ENCODE measurements around the gene LGALS3BP.
"Not testable (repeated sequence)": the region's sequence is repeated elsewhere in the genome, so short reads cannot be mapped to it uniquely, and the experiment has no call there.

LGALS3BP gene

GRCh38 chr17:78979780-78980623, at the start of gene LGALS3BP:
Gene LGALS3BP (minus strand): TSS chr17:78979923. CDS start chr17:78977191, 2,732 bp downstream.
- peak; percentile 11 to 53 (median 31) for DNase-seq

- DNase-seq: no peak
Measured at GRCh38 chr17:79028496-79029326, 49.0 kb upstream of the LGALS3BP start.

- no peak for DNase-seq
Measured at GRCh38 chr17:79027925-79028491, 48.3 kb upstream of the LGALS3BP start.

- DNase-seq: no peak
Measured at GRCh38 chr17:79027274-79027924, 47.7 kb upstream of the LGALS3BP start.

GRCh38 chr17:79026376-79027273, 46.9 kb upstream of the LGALS3BP start:
- no peak for DNase-seq

- no peak for DNase-seq
Measured at GRCh38 chr17:79024901-79025737, 45.4 kb upstream of the LGALS3BP start.

- peak in 4 of 6 experiments; percentile 19 to 41 (median 30) for DNase-seq
Measured at GRCh38 chr17:79023886-79024771, 44.4 kb upstream of the LGALS3BP start, which contains the start of gene C1QTNF1. Gene C1QTNF1 (plus strand): TSS chr17:79024169. CDS start chr17:79043969, 19,800 bp downstream.

- DNase-seq: no peak
Measured at GRCh38 chr17:79023180-79023705, 43.5 kb upstream of the LGALS3BP start.

- DNase-seq: no peak
Measured at GRCh38 chr17:79022507-79022991, 42.8 kb upstream of the LGALS3BP start.

- DNase-seq: not testable (repeated sequence)
Measured at GRCh38 chr17:79021929-79022328, 42.2 kb upstream of the LGALS3BP start.

GRCh38 chr17:79020631-79021301, 41.0 kb upstream of the LGALS3BP start:
- DNase-seq: no peak

- DNase-seq: peak in 5 of 6 experiments; percentile 5 to 57 (median 37)
Measured at GRCh38 chr17:79019632-79020584, 40.2 kb upstream of the LGALS3BP start.

- no peak for DNase-seq
Measured at GRCh38 chr17:79019261-79019631, 39.5 kb upstream of the LGALS3BP start.

GRCh38 chr17:79018370-79018695, 38.6 kb upstream of the LGALS3BP start:
- no peak for DNase-seq

- no peak for DNase-seq
Measured at GRCh38 chr17:79017546-79018369, 38.0 kb upstream of the LGALS3BP start.

GRCh38 chr17:79014158-79014758, 34.5 kb upstream of the LGALS3BP start:
- DNase-seq: no peak
